Measurements from ENCODE around the gene GTF2IRD1. TPM values are rescaled to one million over a fixed set of nuclear protein-coding genes. Genes with fewer than 3 reads are reported as not detected.

Gene GTF2IRD1
- total and polyA plus RNA-seq, 10 donors: 2.4 to 6.6 (median 3.6) TPM

GRCh38 chr7:74452748-74453321 is 871 bp upstream of the GTF2IRD1 start:
- peaks cover 6 to 32% (median 22%) of the 10 kb centered on the region in 6 donors for H3K4me1 ChIP-seq
- DNase-seq: no peak
- peak overlapping the region in 6 of 8 donors; percentile 55 to 84 (median 58) for H3K4me3 ChIP-seq
- peak in 2 of 3 donors; percentile 51 to 57 for TF ChIP-seq POLR2AphosphoS5 (IDR thresholded peaks at IDR 0.05)
- TF ChIP-seq CTCF (IDR thresholded peaks at IDR 0.05 in 8 of 11, conservative IDR thresholded peaks at IDR 0.05 in 3 of 11): no peak
- TF ChIP-seq POLR2A (IDR thresholded peaks at IDR 0.05): no peak
- peaks cover 0 to 32% (median 16%) of the 10 kb centered on the region in 7 donors for H3K27me3 ChIP-seq (replicated peaks in 1 of 7)
- no peaks in the 10 kb centered on the region for H3K9me3 ChIP-seq
- H3K27ac ChIP-seq: peak overlapping the region in 5 of 8 donors; percentile 13 to 75 (median 54)
- WGBS, 5 donors: 21 to 35% (median 26%) methylated on average over 12 to 15 of the region's 15 CpGs
- H3K36me3 ChIP-seq: no peaks in the 10 kb centered on the region
- intact Hi-C loops (cut with DNase I; ENCODE audit: low total_unique reads): loop anchor here (10.0 kb wide), 1 partner anchor 112 kb away; no protein-coding TSS in a partner anchor

- no peak for DNase-seq
- peaks cover 6 to 32% (median 22%) of the 10 kb centered on the region in 6 donors for H3K4me1 ChIP-seq
- no peaks in the 10 kb centered on the region for H3K36me3 ChIP-seq
- intact Hi-C loops (cut with DNase I; ENCODE audit: low total_unique reads): loop anchor here (10.0 kb wide), 1 partner anchor 111 kb away; no protein-coding TSS in a partner anchor
- peak overlapping the region in 7 of 8 donors; percentile 27 to 75 (median 43) for H3K27ac ChIP-seq
- H3K4me3 ChIP-seq: peak overlapping the region; percentile 46 to 84 (median 56)
- TF ChIP-seq POLR2AphosphoS5 (IDR thresholded peaks at IDR 0.05): no peak
- TF ChIP-seq CTCF (IDR thresholded peaks at IDR 0.05 in 8 of 11, conservative IDR thresholded peaks at IDR 0.05 in 3 of 11): no peak
- no peak for TF ChIP-seq POLR2A (IDR thresholded peaks at IDR 0.05)
- peaks cover 0 to 32% (median 16%) of the 10 kb centered on the region in 7 donors for H3K27me3 ChIP-seq (replicated peaks in 1 of 7)
- no peaks in the 10 kb centered on the region for H3K9me3 ChIP-seq
- WGBS, 5 donors: 9 to 40% (median 11%) methylated on average over 8 to 59 of the region's 61 CpGs
Measured at GRCh38 chr7:74454021-74454924, 567 bp downstream of the GTF2IRD1 start.

DNA sequence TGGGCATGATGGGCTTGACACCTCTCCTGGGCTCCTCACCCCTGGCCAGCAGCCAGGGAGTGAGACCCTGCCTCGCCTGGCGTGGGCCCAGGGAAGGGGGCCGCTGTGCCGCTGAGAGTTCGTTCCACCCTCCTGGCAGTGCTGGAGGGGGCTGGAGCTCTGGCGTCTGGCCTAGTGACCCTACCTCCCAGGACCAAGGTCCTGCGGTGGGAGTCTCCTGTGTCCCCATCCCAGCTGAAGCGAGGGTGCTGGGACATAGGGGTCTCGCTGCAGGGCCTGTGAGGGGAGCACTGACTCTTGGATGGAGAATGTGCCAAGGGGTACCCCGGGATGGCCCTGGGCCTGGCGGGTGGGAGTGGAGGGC is 1.2 kb downstream of the GTF2IRD1 start:
- peak overlapping the region in 2 of 8 donors; percentile 66 to 75 for H3K27ac ChIP-seq
- TF ChIP-seq CTCF (IDR thresholded peaks at IDR 0.05 in 8 of 11, conservative IDR thresholded peaks at IDR 0.05 in 3 of 11) (no peak), POLR2AphosphoS5 (IDR thresholded peaks at IDR 0.05) (no peak), POLR2A (IDR thresholded peaks at IDR 0.05) (no peak)
- intact Hi-C loops (cut with DNase I; ENCODE audit: low total_unique reads): loop anchor here (10.0 kb wide), 1 partner anchor 110 kb away; no protein-coding TSS in a partner anchor
- H3K9me3 ChIP-seq: no peaks in the 10 kb centered on the region
- H3K4me1 ChIP-seq: peaks cover 6 to 32% (median 22%) of the 10 kb centered on the region in 6 donors
- peaks cover 0 to 32% (median 16%) of the 10 kb centered on the region in 7 donors for H3K27me3 ChIP-seq (replicated peaks in 1 of 7)
- H3K36me3 ChIP-seq: no peaks in the 10 kb centered on the region
- DNase-seq: no peak
- peak overlapping the region in 2 of 8 donors; percentile 68 to 84 for H3K4me3 ChIP-seq
- 88 to 95% (median 92%) methylated on average over 11 of the region's 11 CpGs; no CpG with 5 or more reads in 1 of the 5 donors for WGBS, 5 donors

All from spleen (tissue), 11 donors.